CD4-positive, alpha-beta T cell (primary cell): ENCODE data around the gene SPAAR. TPM values are rescaled to one million over a fixed set of nuclear protein-coding genes. Genes with fewer than 3 reads are reported as not detected.

Source experiments
- ATAC-seq: fragments of 200-7000 bp; cut with Tn5 transposase; one replicate; pipeline ENCODE4 v1.10.0; 2022; ENCODE audit warnings: mild to moderate bottlenecking; ENCODE audit not compliant: poor library complexity
- CTCF ChIA-PET: fragments of 350-600 bp; sonication (Branson Sonifier 250); formaldehyde crosslinking; loops from one replicate; lab custom pipeline; 2021; ENCODE audit warnings: antibody characterized with exemption, inconsistent platforms; lab: Charles Lee
- POLR2A ChIA-PET: fragments of 350-600 bp; sonication (Branson Sonifier 250); formaldehyde crosslinking; loops from one replicate; lab custom pipeline; 2021; ENCODE audit warnings: antibody characterized with exemption, inconsistent platforms; lab: Charles Lee
- DNase-seq, 14 experiments: peaks; one replicate each; pipeline ENCODE4 v3.0.0-alpha.2; 2013 to 2020; ENCODE audit warnings: mixed read lengths in 2 of 14
- H3K27ac ChIP-seq, 2 donors: one replicate each; pipeline versions ENCODE4 v1.5.1 to v1.7.0; 2013; ENCODE audit warnings: low read length in 2 of 2, low read depth in 1 of 2, mild to moderate bottlenecking in 1 of 2
- H3K27me3 ChIP-seq, 2 experiments: 1 replicate in 1 of 2; 2 replicates in 1 of 2; pipeline versions ENCODE4 v1.6.1 to v1.7.0; 2013; ENCODE audit warnings: low read length in 2 of 2, control low read depth in 1 of 2, mild to moderate bottlenecking in 1 of 2, moderate library complexity in 1 of 2; ENCODE audit not compliant: insufficient read depth in 2 of 2, control insufficient read depth in 1 of 2
- H3K36me3 ChIP-seq: one replicate; pipeline ENCODE4 v1.6.1; 2013; ENCODE audit warnings: low read length, control low read depth; ENCODE audit not compliant: insufficient read depth
- H3K4me1 ChIP-seq: one replicate; pipeline ENCODE4 v1.6.1; 2013; ENCODE audit warnings: low read length, control low read depth; ENCODE audit not compliant: insufficient read depth
- H3K4me3 ChIP-seq: one replicate; pipeline ENCODE4 v1.5.1; 2013; ENCODE audit warnings: mild to moderate bottlenecking, low read length, moderate library complexity
- H3K9me3 ChIP-seq, 2 experiments: 1 replicate in 1 of 2; 2 replicates in 1 of 2; pipeline versions ENCODE4 v1.6.1 to v1.7.0; 2013; ENCODE audit warnings: low read length in 2 of 2, mild to moderate bottlenecking in 2 of 2, control low read depth in 1 of 2, moderate library complexity in 1 of 2; ENCODE audit not compliant: control insufficient read depth in 1 of 2, insufficient read depth in 1 of 2
- H3K27ac Mint-ChIP-seq: one replicate; pipeline ENCODE4 v1.8.0; 2020; ENCODE audit warnings: mixed read lengths
- H3K27me3 Mint-ChIP-seq: one replicate; pipeline ENCODE4 v1.8.0; 2021; ENCODE audit warnings: mixed read lengths
- H3K36me3 Mint-ChIP-seq: one replicate; pipeline ENCODE4 v1.8.0; 2021; ENCODE audit warnings: low read depth, mixed read lengths
- H3K4me1 Mint-ChIP-seq: one replicate; pipeline ENCODE4 v1.8.0; 2021; ENCODE audit warnings: low read depth, mixed read lengths
- H3K4me3 Mint-ChIP-seq: one replicate; pipeline ENCODE4 v1.8.0; 2020; ENCODE audit warnings: mild to moderate bottlenecking, mixed read lengths
- H3K9me3 Mint-ChIP-seq: one replicate; pipeline ENCODE4 v1.8.0; 2020; ENCODE audit warnings: mixed read lengths
- intact Hi-C, 2 experiments: fragments of 100-400 bp; cut with DNase I in 1 of 2; cut with micrococcal nuclease in 1 of 2; formaldehyde crosslinking; loops; one replicate each; pipeline versions ENCODE4 v1.15.1 to v1.9.0; 2023 to 2025; cut with DNase I, micrococcal nuclease
- total RNA-seq, 174 experiments: library from RNA in 2 of 174; stranded (reverse) in 2 of 174; gene quantifications; one replicate each; pipeline ENCODE4 v1.2.3 and lab custom pipeline; 2021 to 2026
- TF ChIP-seq, protein P1 (sequence below): fragments of 200-600 bp; IDR thresholded peaks from one replicate; pipeline ENCODE4 v1.8.0; 2022; ENCODE audit warnings: antibody characterized with exemption, mild to moderate bottlenecking

Gene SPAAR
- total RNA-seq, 2 experiments from 2014 or later, result not detected

DNA sequence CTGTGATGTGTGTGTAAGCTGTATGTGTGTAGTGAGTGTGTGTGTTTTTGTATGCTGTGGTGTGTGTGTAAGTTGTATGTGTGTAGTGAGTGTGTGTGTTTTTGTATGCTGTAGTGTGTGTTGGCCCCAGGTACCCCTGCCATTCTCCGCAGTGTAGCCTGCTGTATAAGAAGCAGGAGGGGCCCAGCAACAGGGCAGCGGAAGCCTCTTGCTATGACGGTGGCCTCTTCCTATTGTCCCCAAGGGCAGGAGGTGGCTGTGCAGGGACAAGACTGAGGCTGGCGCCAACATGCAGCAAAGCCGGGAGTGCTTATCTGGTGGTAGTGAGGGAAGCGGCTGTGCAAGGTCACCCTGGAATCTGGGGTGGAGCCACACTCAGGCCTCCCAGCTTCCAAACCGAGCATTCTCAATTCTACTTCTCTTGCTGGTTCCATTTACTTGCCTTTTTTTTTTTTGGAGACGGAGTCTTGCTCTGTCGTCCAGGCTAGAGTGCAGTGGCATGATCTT is 5.1 kb downstream of the SPAAR start:
- ATAC-seq (peak; percentile 22), DNase-seq (no peak)
- Mint-ChIP-seq H3K4me1 (peaks cover 40% of the 10 kb centered on the region), H3K27me3 (no peaks in the 10 kb centered on the region), H3K27ac (no peak overlapping the region), H3K36me3 (no peaks in the 10 kb centered on the region), H3K4me3 (no peak overlapping the region), H3K9me3 (no peaks in the 10 kb centered on the region)
- ChIA-PET CTCF (no interaction called here), POLR2A (interaction anchor here (0.6 kb wide), 1 partner anchor 26 kb away, joined by 3 read pairs; no protein-coding TSS in a partner anchor)
- no peak overlapping the region for H3K27ac ChIP-seq
- TF ChIP-seq, protein P1, sequence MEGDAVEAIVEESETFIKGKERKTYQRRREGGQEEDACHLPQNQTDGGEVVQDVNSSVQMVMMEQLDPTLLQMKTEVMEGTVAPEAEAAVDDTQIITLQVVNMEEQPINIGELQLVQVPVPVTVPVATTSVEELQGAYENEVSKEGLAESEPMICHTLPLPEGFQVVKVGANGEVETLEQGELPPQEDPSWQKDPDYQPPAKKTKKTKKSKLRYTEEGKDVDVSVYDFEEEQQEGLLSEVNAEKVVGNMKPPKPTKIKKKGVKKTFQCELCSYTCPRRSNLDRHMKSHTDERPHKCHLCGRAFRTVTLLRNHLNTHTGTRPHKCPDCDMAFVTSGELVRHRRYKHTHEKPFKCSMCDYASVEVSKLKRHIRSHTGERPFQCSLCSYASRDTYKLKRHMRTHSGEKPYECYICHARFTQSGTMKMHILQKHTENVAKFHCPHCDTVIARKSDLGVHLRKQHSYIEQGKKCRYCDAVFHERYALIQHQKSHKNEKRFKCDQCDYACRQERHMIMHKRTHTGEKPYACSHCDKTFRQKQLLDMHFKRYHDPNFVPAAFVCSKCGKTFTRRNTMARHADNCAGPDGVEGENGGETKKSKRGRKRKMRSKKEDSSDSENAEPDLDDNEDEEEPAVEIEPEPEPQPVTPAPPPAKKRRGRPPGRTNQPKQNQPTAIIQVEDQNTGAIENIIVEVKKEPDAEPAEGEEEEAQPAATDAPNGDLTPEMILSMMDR, result no peak
- no peaks in the 10 kb centered on the region for H3K9me3 ChIP-seq
- H3K36me3 ChIP-seq, result no peaks in the 10 kb centered on the region
- intact Hi-C loops, result no loop called here
- H3K4me1 ChIP-seq, result peaks cover 40% of the 10 kb centered on the region
- no peak overlapping the region for H3K4me3 ChIP-seq
- no peaks in the 10 kb centered on the region for H3K27me3 ChIP-seq

DNA sequence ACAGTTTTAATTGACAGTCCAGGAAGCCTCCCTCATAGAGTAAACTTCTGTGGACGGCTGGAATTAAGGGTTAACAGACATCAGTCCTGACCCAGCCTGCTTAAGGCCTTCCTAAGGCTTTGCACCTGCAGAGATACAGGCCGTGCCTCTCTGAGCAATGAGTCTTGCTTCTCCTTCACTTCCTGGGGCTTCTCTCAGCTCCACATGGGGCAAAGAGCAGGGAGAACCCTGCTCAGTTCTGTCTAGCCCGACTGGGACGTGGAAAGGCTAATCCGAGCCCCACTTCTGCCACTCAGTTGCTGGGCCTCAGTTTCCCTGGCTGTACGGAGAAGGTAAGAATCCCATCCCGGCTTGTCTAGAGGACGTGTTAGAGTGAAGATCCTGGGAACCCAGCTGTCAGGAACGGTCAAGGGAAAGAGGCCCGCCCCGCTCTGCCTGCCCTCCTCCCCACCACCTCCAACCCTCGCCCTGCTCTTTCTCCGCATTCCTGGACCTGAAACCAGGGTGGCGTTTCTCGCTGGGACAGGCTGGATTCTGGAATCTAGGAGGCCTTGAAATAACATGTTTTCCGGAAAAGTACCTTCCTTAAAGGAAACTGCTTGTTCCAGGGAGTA is 6.5 kb downstream of the SPAAR start:
- CTCF ChIA-PET, result no interaction called here
- Mint-ChIP-seq H3K27me3 (no peaks in the 10 kb centered on the region), H3K4me3 (no peak overlapping the region), H3K36me3 (no peaks in the 10 kb centered on the region), H3K27ac (peak overlapping the region; percentile 53), H3K9me3 (no peaks in the 10 kb centered on the region), H3K4me1 (peaks cover 28% of the 10 kb centered on the region)
- POLR2A ChIA-PET, result no interaction called here
- intact Hi-C loops, result no loop called here
- no peak overlapping the region for H3K27ac ChIP-seq
- no peaks in the 10 kb centered on the region for H3K36me3 ChIP-seq
- ATAC-seq, result no peak
- no peak for DNase-seq
- TF ChIP-seq, protein P1, result no peak
- H3K9me3 ChIP-seq, result no peaks in the 10 kb centered on the region
- H3K4me1 ChIP-seq, result peaks cover 26% of the 10 kb centered on the region
- no peaks in the 10 kb centered on the region for H3K27me3 ChIP-seq
- H3K4me3 ChIP-seq, result no peak overlapping the region

DNA sequence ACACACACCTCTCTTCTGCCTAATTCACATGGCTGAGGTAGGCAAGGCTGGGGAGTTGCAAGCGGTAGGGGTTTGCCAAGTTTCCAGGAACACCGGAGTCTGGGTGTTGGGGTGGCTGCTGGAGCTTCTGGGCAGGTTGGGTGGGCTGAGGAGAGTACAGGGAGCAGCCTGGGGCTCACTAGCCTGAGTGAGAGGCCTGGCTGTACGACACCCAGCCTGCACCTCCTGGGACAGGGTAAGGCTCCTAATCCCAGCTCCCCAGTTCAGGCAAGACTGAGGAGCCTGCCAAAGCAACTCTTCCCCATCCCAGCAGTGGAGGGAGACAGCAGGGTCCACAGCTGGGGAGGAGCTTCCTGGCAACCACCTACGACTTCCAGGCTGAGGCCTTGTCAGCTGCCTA is 8.0 kb downstream of the SPAAR start:
- H3K4me1 ChIP-seq, result peaks cover 12% of the 10 kb centered on the region
- no peak overlapping the region for H3K4me3 ChIP-seq
- peaks cover 15% of the 10 kb centered on the region for H3K4me1 Mint-ChIP-seq
- ATAC-seq (no peak), DNase-seq (no peak)
- no peak overlapping the region for H3K27ac Mint-ChIP-seq
- CTCF ChIA-PET, result interaction anchor here (0.9 kb wide), 1 partner anchor 38 kb away, joined by 3 read pairs; no protein-coding TSS in a partner anchor
- no peaks in the 10 kb centered on the region for H3K27me3 ChIP-seq
- intact Hi-C loops, result no loop called here
- H3K36me3 ChIP-seq, result no peaks in the 10 kb centered on the region
- H3K9me3 ChIP-seq, result no peaks in the 10 kb centered on the region
- H3K9me3 Mint-ChIP-seq, result no peaks in the 10 kb centered on the region
- H3K27me3 Mint-ChIP-seq, result no peaks in the 10 kb centered on the region
- H3K36me3 Mint-ChIP-seq, result no peaks in the 10 kb centered on the region
- H3K4me3 Mint-ChIP-seq, result no peak overlapping the region
- no peak overlapping the region for H3K27ac ChIP-seq
- TF ChIP-seq, protein P1, result no peak
- POLR2A ChIA-PET, result interaction anchor here (2.1 kb wide), 1 partner anchor 23 kb away, joined by 7 read pairs; no protein-coding TSS in a partner anchor
